Dendritic cell treated with granulocyte-macrophage colony-stimulating factor and Interleukin-4, amounts not matched to agents 40 ng/mL and 50 ng/mL, for 4 days (primary cell): ENCODE results near the gene PHLDB2.

ENCODE experiments used
- H3K27ac Mint-ChIP-seq: one replicate; pipeline ENCODE4 v1.8.0; 2022; ENCODE audit warnings: mild to moderate bottlenecking, mixed read lengths
- H3K27me3 Mint-ChIP-seq: one replicate; pipeline ENCODE4 v1.8.0; 2022; ENCODE audit warnings: mild to moderate bottlenecking, mixed read lengths
- H3K36me3 Mint-ChIP-seq: one replicate; pipeline ENCODE4 v1.8.0; 2022; ENCODE audit warnings: low read depth, mixed read lengths
- H3K4me1 Mint-ChIP-seq: one replicate; pipeline ENCODE4 v1.8.0; 2022; ENCODE audit warnings: low read depth, mixed read lengths
- H3K4me3 Mint-ChIP-seq: one replicate; pipeline ENCODE4 v1.8.0; 2022; ENCODE audit warnings: mild to moderate bottlenecking, moderate library complexity, mixed read lengths
- H3K9me3 Mint-ChIP-seq: one replicate; pipeline ENCODE4 v1.8.0; 2022; ENCODE audit warnings: mixed read lengths
- intact Hi-C: fragments of 100-400 bp; cut with micrococcal nuclease; formaldehyde crosslinking; loops from one replicate; pipeline ENCODE4 v1.15.0; 2022

PHLDB2 gene

DNA sequence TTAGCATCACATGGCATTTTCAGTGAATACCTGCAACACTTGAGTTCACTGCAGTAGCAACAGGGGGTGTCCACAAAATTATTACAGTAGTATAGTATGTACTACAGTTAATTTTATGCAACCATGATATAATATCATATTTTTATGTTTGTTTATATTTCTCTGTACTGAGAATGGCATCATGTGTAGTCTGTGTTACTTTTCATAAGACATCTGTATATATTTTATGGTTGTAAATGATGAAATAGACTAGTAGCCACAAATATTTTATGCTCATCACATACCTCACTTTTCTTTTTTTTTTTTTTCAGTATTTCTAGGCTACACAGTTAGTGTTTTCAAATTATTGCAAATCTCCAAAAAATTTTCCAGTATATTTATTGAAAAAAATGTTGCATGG lies 22.4 kb downstream of the PHLDB2 start:
- no peaks in the 10 kb centered on the region for H3K36me3 Mint-ChIP-seq

DNA sequence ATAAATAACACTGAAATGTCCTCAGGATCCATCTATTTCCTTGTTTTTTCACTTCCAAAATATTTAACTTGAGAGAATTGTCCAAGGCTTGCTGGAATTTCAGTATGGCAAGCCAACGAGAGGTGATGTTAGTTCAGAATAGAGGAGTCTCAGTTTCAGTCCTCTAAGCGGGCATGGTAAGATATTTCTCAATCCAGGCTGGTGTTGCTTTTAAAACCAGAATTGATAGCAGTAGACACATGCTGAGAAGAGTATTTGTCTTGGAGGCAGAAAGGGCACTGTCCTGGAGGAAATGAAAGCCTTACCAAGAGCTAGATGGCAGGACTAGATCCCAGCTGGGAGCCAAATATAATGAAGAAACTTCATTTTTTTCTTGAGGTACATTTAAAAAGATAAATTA lies 23.1 kb downstream of the PHLDB2 start:
- Mint-ChIP-seq H3K27me3 (no peaks in the 10 kb centered on the region), H3K4me1 (no peaks in the 10 kb centered on the region), H3K27ac (no peak overlapping the region)

More for the DNA sequence above, 22.4 kb downstream of the PHLDB2 start:
- Mint-ChIP-seq H3K27ac (no peak overlapping the region), H3K4me3 (no peak overlapping the region), H3K4me1 (no peaks in the 10 kb centered on the region), H3K9me3 (peaks cover 12% of the 10 kb centered on the region), H3K27me3 (no peaks in the 10 kb centered on the region)
- intact Hi-C loops, result no loop called here

DNA sequence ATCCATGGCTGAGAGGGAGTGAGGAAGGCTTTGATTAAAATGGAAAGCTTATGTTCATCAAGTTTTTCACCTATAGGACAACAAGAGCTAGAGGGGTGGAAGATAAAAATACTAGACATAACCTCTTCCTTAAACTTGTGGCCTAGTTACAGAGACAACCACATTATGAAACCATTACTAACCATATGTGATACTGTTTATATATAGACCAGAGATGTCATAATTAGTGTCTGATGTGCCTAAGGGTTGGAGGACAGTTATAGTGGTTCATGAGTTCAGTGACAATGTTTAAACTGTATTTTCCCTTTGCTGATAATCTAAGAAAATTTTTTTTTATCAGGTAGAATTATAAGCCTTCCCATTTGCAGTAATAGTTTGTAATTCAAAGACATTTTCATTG lies 23.7 kb downstream of the PHLDB2 start:
- Mint-ChIP-seq H3K4me3 (no peak overlapping the region), H3K4me1 (no peaks in the 10 kb centered on the region), H3K9me3 (peaks cover 12% of the 10 kb centered on the region), H3K27me3 (no peaks in the 10 kb centered on the region), H3K27ac (no peak overlapping the region), H3K36me3 (no peaks in the 10 kb centered on the region)
- intact Hi-C loops, result no loop called here

More for the DNA sequence above, 23.1 kb downstream of the PHLDB2 start:
- Mint-ChIP-seq H3K36me3 (no peaks in the 10 kb centered on the region), H3K4me3 (no peak overlapping the region), H3K9me3 (peaks cover 12% of the 10 kb centered on the region)
- intact Hi-C loops, result no loop called here

DNA sequence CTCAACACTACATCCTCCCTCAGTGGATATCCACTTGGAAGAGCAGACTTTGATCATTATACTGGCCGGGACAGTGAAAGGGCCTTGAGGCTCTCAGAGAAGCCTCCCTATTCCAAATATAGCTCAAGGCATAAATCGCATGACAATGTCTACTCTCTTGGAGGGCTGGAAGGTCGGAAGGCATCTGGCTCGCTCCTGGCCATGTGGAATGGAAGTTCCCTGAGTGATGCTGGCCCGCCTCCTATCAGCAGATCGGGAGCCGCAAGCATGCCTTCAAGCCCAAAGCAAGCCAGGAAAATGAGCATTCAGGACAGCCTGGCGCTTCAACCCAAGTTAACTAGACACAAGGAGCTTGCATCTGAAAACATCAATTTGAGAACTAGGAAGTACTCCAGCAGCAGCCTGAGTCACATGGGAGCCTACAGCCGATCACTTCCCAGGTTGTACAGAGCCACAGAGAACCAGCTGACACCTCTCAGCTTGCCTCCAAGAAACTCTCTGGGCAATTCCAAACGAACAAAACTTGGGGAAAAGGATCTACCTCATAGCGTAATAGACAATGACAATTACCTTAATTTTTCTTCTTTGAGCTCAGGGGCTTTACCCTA lies 25.4 kb downstream of the PHLDB2 start:
- Mint-ChIP-seq H3K9me3 (peaks cover 9% of the 10 kb centered on the region), H3K4me3 (no peak overlapping the region), H3K4me1 (no peaks in the 10 kb centered on the region), H3K27ac (no peak overlapping the region), H3K36me3 (no peaks in the 10 kb centered on the region), H3K27me3 (no peaks in the 10 kb centered on the region)
- intact Hi-C loops, result no loop called here

DNA sequence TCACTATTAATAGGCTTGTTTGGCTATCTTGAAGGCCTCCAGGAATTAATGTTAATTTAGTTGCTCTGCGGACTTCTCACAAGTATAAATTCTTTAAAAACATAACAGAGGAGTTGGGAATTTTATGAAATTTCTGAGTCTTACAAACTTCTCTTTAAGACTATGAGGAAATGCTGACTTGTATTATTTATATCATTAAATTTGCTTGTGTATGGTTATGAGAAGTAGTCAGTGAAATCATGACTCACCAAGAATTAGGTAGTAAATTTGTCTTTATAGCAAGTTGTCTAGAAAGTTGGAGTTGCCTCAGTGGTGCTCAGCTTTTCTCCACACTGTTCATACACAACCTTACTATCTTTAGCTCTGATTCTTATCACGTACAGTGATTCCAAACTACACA lies 26.5 kb downstream of the PHLDB2 start:
- Mint-ChIP-seq H3K27ac (no peak overlapping the region), H3K36me3 (no peaks in the 10 kb centered on the region), H3K4me1 (no peaks in the 10 kb centered on the region), H3K9me3 (peaks cover 6% of the 10 kb centered on the region), H3K4me3 (no peak overlapping the region), H3K27me3 (no peaks in the 10 kb centered on the region)
- intact Hi-C loops, result no loop called here

DNA sequence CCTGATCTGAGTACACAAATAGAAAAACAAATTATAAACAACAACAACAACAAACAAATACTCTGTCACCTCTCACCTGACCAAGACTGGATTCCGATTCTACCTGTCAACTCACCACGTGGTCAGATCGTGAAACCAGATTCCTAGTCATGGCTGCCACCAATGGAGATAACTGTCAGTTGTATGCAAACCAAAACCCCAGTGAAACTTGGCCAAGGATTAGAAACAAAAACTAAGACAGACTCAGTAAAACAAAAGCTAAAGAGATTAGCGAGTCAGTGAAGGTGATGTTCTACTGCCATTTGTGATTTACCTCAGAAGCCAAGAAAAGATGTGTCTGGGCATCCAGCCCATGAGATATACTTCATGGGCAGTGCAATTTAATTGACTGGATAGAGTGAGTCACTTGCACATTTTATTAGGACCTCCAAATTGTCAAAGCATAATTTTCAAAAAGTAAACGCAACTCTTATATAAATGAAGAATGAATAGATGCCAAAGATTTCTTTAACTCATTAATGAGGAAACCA lies 31.1 kb downstream of the PHLDB2 start:
- Mint-ChIP-seq H3K27ac (no peak overlapping the region), H3K27me3 (no peaks in the 10 kb centered on the region), H3K4me1 (no peaks in the 10 kb centered on the region), H3K9me3 (no peaks in the 10 kb centered on the region), H3K4me3 (no peak overlapping the region), H3K36me3 (no peaks in the 10 kb centered on the region)
- intact Hi-C loops, result no loop called here

DNA sequence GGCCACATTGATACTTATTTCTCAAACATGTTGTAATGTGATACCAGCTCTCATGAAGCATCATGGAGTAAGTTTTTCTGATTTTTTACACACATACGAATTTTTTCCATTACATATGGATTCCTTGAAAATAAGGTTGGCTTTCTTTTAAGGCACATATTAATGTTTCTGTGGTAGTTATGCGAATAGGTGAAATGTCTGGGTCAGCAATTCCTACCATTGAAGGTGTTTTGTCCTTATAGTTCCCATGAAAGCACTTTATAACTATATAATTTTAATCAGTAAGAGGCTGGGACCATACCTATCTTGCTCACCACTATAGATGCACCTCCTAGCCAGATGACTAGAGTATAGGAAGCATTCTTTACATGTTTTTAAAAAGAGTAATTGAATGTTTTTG lies 33.0 kb downstream of the PHLDB2 start:
- Mint-ChIP-seq H3K4me3 (no peak overlapping the region), H3K9me3 (no peaks in the 10 kb centered on the region), H3K27me3 (no peaks in the 10 kb centered on the region), H3K4me1 (no peaks in the 10 kb centered on the region), H3K27ac (no peak overlapping the region), H3K36me3 (no peaks in the 10 kb centered on the region)
- intact Hi-C loops, result no loop called here

DNA sequence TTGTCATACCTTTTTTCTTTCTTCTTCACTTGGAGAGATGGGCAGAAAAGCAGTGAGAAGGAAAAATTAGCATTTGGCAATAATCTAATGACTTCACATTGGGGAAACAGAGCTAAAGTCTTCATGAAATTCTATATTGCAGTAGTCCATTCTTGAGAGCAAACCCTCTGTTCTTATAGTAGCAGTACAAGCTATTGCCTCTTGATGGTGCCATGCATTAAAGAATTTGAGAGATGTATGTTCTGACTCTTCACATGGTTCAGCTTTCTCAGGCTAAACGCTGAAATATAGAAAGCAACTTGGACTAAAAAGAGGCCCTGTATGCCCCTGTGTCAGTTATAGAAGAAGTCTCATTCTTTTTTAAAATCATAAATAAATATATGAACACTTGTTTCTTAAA lies 36.0 kb downstream of the PHLDB2 start:
- no peaks in the 10 kb centered on the region for H3K27me3 Mint-ChIP-seq
- H3K4me3 Mint-ChIP-seq, result no peak overlapping the region
- H3K27ac Mint-ChIP-seq, result no peak overlapping the region
- intact Hi-C loops, result no loop called here
- H3K9me3 Mint-ChIP-seq, result no peaks in the 10 kb centered on the region
- no peaks in the 10 kb centered on the region for H3K36me3 Mint-ChIP-seq
- no peaks in the 10 kb centered on the region for H3K4me1 Mint-ChIP-seq

DNA sequence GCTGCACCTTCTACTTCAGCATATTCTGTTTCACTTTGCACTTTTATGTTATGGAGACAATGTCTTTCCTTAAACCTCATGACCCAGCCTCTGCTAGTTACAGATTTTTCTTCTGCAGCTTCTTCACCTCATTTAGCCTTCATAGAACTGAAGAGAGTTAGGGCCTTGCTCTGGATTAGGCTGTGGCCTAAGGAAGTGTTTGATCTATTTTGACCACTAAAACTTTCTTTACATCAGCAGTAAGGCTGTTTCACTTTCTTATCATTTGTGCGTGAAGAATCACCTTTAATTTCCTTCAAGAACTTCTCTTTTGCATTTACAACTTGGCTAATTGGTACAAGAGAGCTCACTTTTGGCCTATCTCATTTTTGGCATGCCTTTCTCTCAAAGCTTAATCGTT lies 40.9 kb downstream of the PHLDB2 start:
- no peaks in the 10 kb centered on the region for H3K9me3 Mint-ChIP-seq
- H3K4me1 Mint-ChIP-seq, result peaks cover 6% of the 10 kb centered on the region
- no peaks in the 10 kb centered on the region for H3K27me3 Mint-ChIP-seq
- H3K4me3 Mint-ChIP-seq, result no peak overlapping the region
- H3K27ac Mint-ChIP-seq, result no peak overlapping the region
- no peaks in the 10 kb centered on the region for H3K36me3 Mint-ChIP-seq
- intact Hi-C loops, result no loop called here

DNA sequence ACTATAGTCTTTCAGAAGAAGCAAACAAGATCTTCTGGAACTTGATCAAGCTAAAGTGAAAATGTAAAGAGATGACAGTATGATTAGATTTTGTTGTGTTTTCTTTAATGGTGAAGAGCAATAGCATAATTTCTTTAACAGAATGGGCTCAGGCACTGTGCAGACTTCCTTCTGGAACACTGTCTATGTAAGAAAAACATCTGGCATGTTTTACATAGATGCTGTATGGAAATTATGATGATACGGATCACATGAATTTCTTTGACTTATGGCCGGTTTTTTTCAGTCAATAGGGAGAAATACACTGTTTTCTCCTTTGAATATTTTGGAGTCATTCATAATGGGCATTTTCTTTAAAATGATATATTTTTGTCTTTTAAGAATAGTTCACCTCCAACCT lies 42.6 kb downstream of the PHLDB2 start:
- peaks cover 12% of the 10 kb centered on the region for H3K4me1 Mint-ChIP-seq
- no peaks in the 10 kb centered on the region for H3K36me3 Mint-ChIP-seq
- no peak overlapping the region for H3K27ac Mint-ChIP-seq
- H3K27me3 Mint-ChIP-seq, result no peaks in the 10 kb centered on the region
- H3K9me3 Mint-ChIP-seq, result no peaks in the 10 kb centered on the region
- no peak overlapping the region for H3K4me3 Mint-ChIP-seq
- intact Hi-C loops, result no loop called here

DNA sequence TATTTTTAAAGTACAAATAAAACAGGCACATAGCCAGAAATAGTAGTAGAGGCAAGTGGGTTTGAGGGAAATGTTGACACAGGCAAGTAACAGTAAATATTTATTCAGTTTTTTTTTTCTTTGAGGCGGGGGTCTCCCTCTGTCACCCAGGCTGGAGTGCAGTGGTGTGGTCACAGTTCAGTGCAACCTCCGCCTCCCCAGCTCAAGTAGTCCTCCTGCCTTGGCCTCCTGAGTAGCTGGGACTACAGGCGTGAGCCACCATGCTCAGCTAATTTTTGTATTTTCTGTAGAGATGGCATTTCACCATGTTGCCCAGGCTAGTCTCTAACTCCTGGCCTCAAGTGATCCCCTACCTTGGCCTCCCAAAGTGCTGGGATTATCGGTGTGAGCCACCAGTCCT lies 43.5 kb downstream of the PHLDB2 start:
- Mint-ChIP-seq H3K36me3 (no peaks in the 10 kb centered on the region), H3K27ac (no peak overlapping the region), H3K4me1 (peaks cover 12% of the 10 kb centered on the region), H3K9me3 (no peaks in the 10 kb centered on the region), H3K27me3 (no peaks in the 10 kb centered on the region), H3K4me3 (no peak overlapping the region)
- intact Hi-C loops, result no loop called here

DNA sequence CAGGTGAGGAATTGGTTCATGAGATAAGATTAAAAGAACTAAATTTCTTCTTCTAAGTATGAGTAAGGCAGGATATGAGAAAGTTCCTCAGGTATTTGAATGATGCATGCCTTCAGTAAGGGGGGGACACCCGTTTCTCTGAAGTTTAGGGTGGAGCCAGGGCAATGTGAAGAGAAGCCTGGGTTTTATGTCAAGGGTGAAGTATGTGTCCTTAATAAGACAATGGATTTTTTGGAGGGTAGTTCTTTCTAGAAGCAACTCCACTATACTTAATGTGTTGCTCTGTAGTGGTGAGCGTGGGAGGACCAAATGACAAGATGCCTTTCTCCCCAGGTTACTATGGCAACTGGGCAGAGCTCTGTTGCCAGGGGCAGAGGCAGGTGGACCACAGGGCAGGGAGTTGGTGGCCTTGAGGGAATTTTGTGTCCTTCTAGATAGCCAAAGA lies 44.0 kb downstream of the PHLDB2 start:
- H3K36me3 Mint-ChIP-seq, result no peaks in the 10 kb centered on the region
- intact Hi-C loops, result no loop called here
- H3K27ac Mint-ChIP-seq, result no peak overlapping the region
- H3K9me3 Mint-ChIP-seq, result no peaks in the 10 kb centered on the region
- no peaks in the 10 kb centered on the region for H3K27me3 Mint-ChIP-seq
- H3K4me3 Mint-ChIP-seq, result no peak overlapping the region
- H3K4me1 Mint-ChIP-seq, result peaks cover 12% of the 10 kb centered on the region

DNA sequence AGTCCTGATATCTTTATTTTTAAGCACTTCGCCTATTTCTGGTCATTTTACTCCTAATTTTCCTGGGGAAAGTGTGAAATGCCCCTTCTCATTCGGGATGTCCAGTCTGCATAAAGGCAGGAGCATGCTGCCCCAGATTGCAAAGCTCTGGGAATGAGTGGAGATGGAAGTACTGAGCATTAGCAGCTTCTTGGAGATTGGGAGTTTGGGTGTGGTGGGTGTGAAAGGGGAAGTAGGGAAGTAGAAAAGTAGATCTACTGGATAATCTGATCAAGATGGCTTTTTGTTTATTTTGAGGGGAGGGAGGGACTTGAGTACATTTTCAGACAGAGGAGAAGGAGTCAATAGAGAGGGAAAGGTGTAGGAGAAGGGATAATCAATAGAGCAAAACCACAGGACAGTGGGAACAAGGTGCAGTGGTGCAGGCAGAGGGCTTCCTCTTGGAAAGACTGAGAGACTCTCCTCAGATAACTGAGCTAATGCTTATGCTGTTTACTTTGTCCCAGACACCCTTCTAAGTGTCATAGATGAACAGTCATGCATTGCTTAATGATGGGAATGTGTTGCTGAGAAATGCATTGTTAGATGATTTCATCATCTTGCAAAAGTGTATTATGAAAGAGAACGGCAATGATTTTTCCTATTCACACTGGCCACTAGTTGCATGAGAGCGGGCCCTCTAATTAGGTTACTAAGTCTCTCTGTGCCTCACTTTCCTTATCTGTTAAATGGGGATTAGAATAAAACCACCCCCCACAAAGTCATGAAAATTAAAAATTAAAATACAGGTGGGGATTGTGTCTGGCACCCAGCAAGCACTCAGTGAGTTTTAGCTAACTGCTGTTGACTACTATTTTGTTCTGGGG lies 45.5 kb downstream of the PHLDB2 start:
- intact Hi-C loops, result no loop called here
- H3K9me3 Mint-ChIP-seq, result no peaks in the 10 kb centered on the region
- no peak overlapping the region for H3K4me3 Mint-ChIP-seq
- H3K27me3 Mint-ChIP-seq, result no peaks in the 10 kb centered on the region
- H3K27ac Mint-ChIP-seq, result no peak overlapping the region
- peaks cover 12% of the 10 kb centered on the region for H3K4me1 Mint-ChIP-seq
- no peaks in the 10 kb centered on the region for H3K36me3 Mint-ChIP-seq

DNA sequence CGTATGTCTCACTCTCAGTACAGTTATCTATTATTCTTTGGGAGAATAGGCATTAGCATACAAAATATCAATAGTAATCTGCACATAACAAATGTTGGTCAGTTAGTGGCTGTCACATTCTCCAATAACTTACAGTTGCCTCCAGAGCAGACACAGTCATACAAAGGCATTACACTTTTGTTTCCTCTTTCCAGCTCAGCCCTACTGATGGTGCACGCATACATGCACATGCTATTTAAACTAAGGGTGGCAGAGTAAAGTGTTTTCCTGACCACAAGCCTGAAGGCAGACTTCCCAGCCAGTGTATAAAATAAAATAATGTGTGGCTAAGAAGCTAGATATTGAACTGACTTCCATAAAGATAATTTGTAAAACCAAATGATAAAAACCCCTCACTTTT lies 47.6 kb downstream of the PHLDB2 start:
- Mint-ChIP-seq H3K27me3 (peaks cover 3% of the 10 kb centered on the region), H3K9me3 (no peaks in the 10 kb centered on the region), H3K4me3 (no peak overlapping the region), H3K36me3 (no peaks in the 10 kb centered on the region), H3K27ac (no peak overlapping the region), H3K4me1 (peaks cover 12% of the 10 kb centered on the region)
- intact Hi-C loops, result no loop called here
